NB4 (cell line): ENCODE results near the gene ARHGAP27.

ENCODE experiments used
- DNase-seq: peaks from one replicate; pipeline ENCODE4 v3.0.0; 2010; ENCODE audit warnings: low read depth
- H3K4me3 ChIP-seq: one replicate; pipeline ENCODE4 v1.5.1; 2011; ENCODE audit warnings: mild to moderate bottlenecking, low read depth, low read length, moderate library complexity
- CTCF ChIP-seq: IDR thresholded peaks from one replicate; pipeline ENCODE4 v1.5.1; 2012; ENCODE audit warnings: low read depth, low read length
- MAX ChIP-seq: IDR thresholded peaks from 2 replicates; pipeline ENCODE4 v1.6.1; 2011; ENCODE audit warnings: low read depth, low read length
- MYC ChIP-seq: IDR thresholded peaks from 2 replicates; pipeline ENCODE4 v1.6.1; 2011; ENCODE audit warnings: low read depth, low read length
- POLR2A ChIP-seq: IDR thresholded peaks from 2 replicates; pipeline ENCODE4 v1.6.1; 2011; ENCODE audit warnings: mild to moderate bottlenecking; ENCODE audit not compliant: insufficient read length; ENCODE audit errors: extremely low read depth

ARHGAP27 gene

GRCh38 chr17:45427181-45427835, 5.4 kb downstream of the ARHGAP27 start:
- no peak for DNase-seq
- H3K4me3 ChIP-seq, result no peak overlapping the region
- no peak for TF ChIP-seq POLR2A

DNA sequence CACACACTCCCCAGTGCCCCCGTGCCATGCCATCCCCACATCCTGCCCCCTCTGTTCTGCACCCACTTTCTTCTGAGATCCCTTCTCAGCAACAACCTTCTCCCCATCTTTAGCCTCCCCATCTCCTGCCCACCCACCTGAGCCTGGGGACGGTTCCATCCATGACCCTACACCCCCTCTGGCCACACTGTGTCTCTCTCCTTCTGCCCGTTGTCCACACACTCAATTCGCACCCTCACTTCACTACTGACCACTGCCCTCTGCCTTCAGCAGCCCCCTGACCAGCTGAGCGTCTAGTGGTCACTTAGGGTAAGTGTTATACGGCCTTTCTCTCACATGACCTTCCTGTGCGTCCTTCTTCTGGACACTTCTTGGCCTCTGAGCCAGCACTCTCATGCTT, 6.1 kb downstream of the ARHGAP27 start:
- no peak for DNase-seq
- H3K4me3 ChIP-seq, result no peak overlapping the region
- TF ChIP-seq MAX (no peak), POLR2A (no peak), MYC (no peak), CTCF (no peak)

DNA sequence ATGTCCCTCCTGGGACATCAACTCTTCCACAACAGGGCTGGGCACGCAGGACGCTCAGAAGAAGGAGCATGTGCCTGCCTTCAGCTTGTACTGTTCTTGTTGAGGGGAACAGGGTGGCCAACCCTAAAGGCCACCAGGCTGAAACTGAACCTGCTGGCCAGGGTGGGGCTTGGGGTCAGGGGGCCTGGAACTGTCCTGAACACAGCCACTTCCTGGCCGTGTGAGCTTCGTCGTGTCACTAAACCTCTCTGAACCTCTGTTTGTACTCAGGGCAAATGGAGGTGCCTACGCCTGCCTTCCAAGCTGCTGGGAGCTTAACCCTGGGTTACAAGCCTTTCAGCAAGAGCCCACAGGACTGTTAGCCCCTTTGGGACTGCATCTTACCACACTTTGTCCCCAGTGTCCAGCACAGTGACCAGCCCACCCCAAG, 6.7 kb downstream of the ARHGAP27 start:
- no peak for TF ChIP-seq MYC
- no peak for TF ChIP-seq POLR2A
- no peak for TF ChIP-seq CTCF
- TF ChIP-seq MAX, result no peak
- no peak for DNase-seq
- no peak overlapping the region for H3K4me3 ChIP-seq

DNA sequence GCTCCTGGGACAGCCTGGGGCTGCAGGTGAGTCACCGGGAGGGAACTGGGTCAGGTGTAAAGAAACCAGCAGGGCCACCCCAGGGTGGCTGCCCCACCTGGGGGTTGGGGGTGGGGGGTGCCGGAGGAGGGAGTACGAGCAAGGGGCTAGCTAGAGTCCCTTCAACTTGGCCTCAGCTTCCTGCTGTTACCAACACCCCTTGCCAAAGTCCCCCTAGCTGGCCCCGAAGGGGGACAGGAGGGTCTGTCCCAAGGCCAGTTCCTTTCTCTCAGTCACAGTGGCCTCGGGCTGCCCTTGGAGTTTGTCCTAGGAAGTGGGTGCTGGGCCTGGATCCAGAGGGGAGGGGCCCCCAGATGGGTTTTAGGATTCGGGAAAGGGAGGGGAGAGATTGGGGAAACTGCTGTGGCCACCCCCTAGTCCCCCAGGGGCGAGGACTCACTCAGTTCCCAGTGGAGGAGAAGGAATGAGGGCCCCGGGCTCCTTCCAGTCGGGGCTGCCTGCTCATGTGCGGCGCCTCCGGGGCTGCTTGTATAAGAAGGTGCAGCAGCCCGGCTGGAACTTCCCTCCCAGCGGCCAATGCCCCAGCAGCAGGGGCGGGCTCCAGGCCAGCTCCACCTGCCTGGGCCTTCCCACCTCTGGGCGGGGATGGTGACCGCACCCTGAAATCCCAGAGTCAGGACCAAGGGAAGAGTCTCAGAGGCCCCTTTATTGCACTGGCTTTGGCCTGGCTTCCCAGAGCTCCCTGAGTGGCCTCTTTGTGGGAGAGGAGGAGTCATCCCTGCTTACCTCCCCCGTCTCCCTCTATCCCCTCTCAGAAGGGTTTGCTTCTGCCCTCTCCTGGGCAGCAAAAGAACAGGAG, 7.3 kb downstream of the ARHGAP27 start:
- DNase-seq, result peak; percentile 78
- peak; percentile 59 for TF ChIP-seq CTCF
- no peak for TF ChIP-seq POLR2A
- no peak overlapping the region for H3K4me3 ChIP-seq

DNA sequence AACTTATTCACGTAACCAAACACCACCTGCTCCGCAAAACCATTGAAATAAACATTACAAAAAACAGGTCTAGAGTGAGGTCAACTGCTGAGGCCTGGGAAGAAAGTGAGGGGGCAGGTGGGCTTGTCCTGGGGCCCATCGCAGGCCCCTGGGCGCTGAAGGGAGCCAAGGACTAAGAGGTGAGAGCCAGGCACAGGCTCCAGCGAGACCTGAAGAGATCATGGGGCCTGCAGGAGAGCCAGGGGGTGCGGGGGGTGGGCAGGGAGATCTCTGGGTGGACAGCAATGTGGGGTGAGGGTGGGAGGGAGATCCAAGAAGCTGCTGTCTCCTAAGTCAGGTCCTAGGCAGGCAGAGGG, 7.9 kb downstream of the ARHGAP27 start:
- TF ChIP-seq CTCF (no peak), POLR2A (no peak), MAX (no peak), MYC (no peak)
- no peak for DNase-seq
- no peak overlapping the region for H3K4me3 ChIP-seq

DNA sequence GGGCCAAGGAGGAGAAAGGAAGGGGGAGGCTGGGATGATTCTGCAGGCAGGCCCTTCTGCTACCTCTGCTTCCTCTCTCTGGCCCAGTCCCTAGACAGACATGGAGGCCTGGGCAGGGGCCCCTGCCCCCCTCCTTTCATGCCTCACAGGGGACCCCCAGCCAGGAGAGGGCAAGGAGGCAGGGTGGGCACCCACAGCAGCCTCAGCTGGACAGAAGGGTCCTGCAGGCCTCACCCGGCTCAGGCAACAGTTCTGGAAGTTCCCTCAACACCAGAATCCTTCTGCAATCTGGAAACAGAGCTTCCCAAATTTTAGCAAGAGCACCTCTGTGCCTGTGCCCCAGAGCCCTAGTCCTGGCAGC, 8.7 kb downstream of the ARHGAP27 start:
- no peak for DNase-seq
- no peak for TF ChIP-seq MAX
- no peak for TF ChIP-seq POLR2A
- no peak for TF ChIP-seq MYC
- TF ChIP-seq CTCF, result no peak
- no peak overlapping the region for H3K4me3 ChIP-seq
